HCT116 (cell line): Measurements from ENCODE around the gene PCDH1. TPM values are rescaled to one million over a fixed set of nuclear protein-coding genes. Genes with fewer than 3 reads are reported as not detected.
A peak's percentile ranks its signal among the peaks of the same experiment; 100 is the strongest.

Source experiments
- ATAC-seq: fragments of 200-7000 bp; cut with Tn5 transposase; 2 replicates; pipeline ENCODE4 v1.9.1; 2020; ENCODE audit warnings: mild to moderate bottlenecking, moderate library complexity
- BruUV-seq: library from RNA; stranded (reverse); fragments of 400-500 nt; replicated peaks from 2 replicates; lab custom pipeline; 2021; lab: Mats Ljungman, UMichigan
- CTCF ChIA-PET: fragments of 300-600 bp; sonication (Branson Sonifier 250); formaldehyde crosslinking; loops from one replicate; lab custom pipeline; 2021; ENCODE audit warnings: antibody characterized with exemption; lab: Charles Lee
- POLR2A ChIA-PET: fragments of 300-600, 350-600 bp; sonication (Branson Sonifier 250); formaldehyde crosslinking; loops from one replicate; lab custom pipeline; 2021; ENCODE audit warnings: antibody characterized with exemption; lab: Charles Lee
- RAD21 ChIA-PET, 2 experiments: fragments of 300-600 bp; sonication (Branson Sonifier 250); formaldehyde crosslinking; loops; one replicate each; lab custom pipeline; 2023; ENCODE audit warnings: low total read pairs in 2 of 2; ENCODE audit not compliant: uncharacterized antibody in 2 of 2, unreplicated experiment in 2 of 2, low non-redundant PET in 1 of 2; lab: Charles Lee
- DNase-seq: peaks from one replicate; pipeline ENCODE4 v3.0.0-alpha.2; 2010; ENCODE audit warnings: low read depth, low spot score
- H2AFZ ChIP-seq: fragments of 200-600 bp; shearing (Covaris generic), sonication (generic); 2 replicates; pipeline ENCODE4 v1.6.1; 2017; ENCODE audit warnings: low read depth, mixed run types, mixed read lengths, antibody characterized with exemption, low read length; ENCODE audit not compliant: poor library complexity, severe bottlenecking
- H3K27ac ChIP-seq: 2 replicates; pipeline ENCODE4 v1.5.1; 2012; ENCODE audit warnings: low read depth, low read length
- H3K27me3 ChIP-seq: fragments of 200-600 bp; sonication (generic); 2 replicates; pipeline ENCODE4 v1.6.1; 2016; ENCODE audit warnings: mixed run types, low read length, mixed read lengths; ENCODE audit not compliant: insufficient read depth
- H3K36me3 ChIP-seq, 2 experiments: fragments of 200-500 bp in 1 of 2; fragments of 200-600 bp in 1 of 2; sonication (Bioruptor generic) in 1 of 2; sonication (generic) in 1 of 2; 2 replicates each; pipeline versions ENCODE4 v1.5.1 to v1.6.1; 2014 to 2016; ENCODE audit warnings: low read length in 2 of 2, inconsistent platforms in 1 of 2, mixed read lengths in 1 of 2, mixed run types in 1 of 2; ENCODE audit not compliant: insufficient read depth in 2 of 2, control insufficient read depth in 1 of 2
- H3K4me1 ChIP-seq, 2 experiments: fragments of 200-600 bp in 1 of 2; sonication (generic) in 1 of 2; 2 replicates each; pipeline versions ENCODE4 v1.5.1 to v1.6.1; 2012 to 2017; ENCODE audit warnings: low read length in 2 of 2, inconsistent platforms in 1 of 2, mild to moderate bottlenecking in 1 of 2, mixed read lengths in 1 of 2, mixed run types in 1 of 2, moderate library complexity in 1 of 2; ENCODE audit not compliant: insufficient read depth in 2 of 2, control insufficient read depth in 1 of 2
- H3K4me2 ChIP-seq: fragments of 200-600 bp; sonication (generic); 2 replicates; pipeline ENCODE4 v1.6.1; 2017; ENCODE audit warnings: mixed run types, low read length, mixed read lengths
- H3K4me3 ChIP-seq, 2 experiments: fragments of 200-600 bp in 1 of 2; sonication (generic) in 1 of 2; replicated peaks in 1 of 2; 2 replicates each; pipeline ENCODE4 v1.5.1; 2011 to 2016; ENCODE audit warnings: low read length in 2 of 2, control low read depth in 1 of 2, low read depth in 1 of 2, mild to moderate bottlenecking in 1 of 2, mixed read lengths in 1 of 2, mixed run types in 1 of 2
- H3K79me2 ChIP-seq: fragments of 200-600 bp; sonication (generic); 2 replicates; pipeline ENCODE4 v1.6.1; 2017; ENCODE audit warnings: mild to moderate bottlenecking, mixed run types, low read length, moderate library complexity, mixed read lengths; ENCODE audit not compliant: insufficient read depth
- H3K9ac ChIP-seq: fragments of 200-600 bp; sonication (generic); 2 replicates; pipeline ENCODE4 v1.6.1; 2016; ENCODE audit warnings: low read length, mixed read lengths
- H3K9me2 ChIP-seq: fragments of 200-600 bp; sonication (generic), shearing (Covaris generic); 2 replicates; pipeline ENCODE4 v1.6.1; 2017; ENCODE audit warnings: mixed run types, mild to moderate bottlenecking, moderate library complexity; ENCODE audit not compliant: insufficient read depth
- H3K9me3 ChIP-seq, 2 experiments: fragments of 200-500 bp in 1 of 2; fragments of 200-600 bp in 1 of 2; sonication (Bioruptor generic) in 1 of 2; sonication (generic) in 1 of 2; 2 replicates each; pipeline ENCODE4 v1.6.1; 2014 to 2017; ENCODE audit warnings: low read length in 2 of 2, mixed read lengths in 2 of 2, inconsistent platforms in 1 of 2, low read depth in 1 of 2, mild to moderate bottlenecking in 1 of 2, mixed run types in 1 of 2, moderate library complexity in 1 of 2; ENCODE audit not compliant: control insufficient read depth in 1 of 2, insufficient read depth in 1 of 2
- H4K20me1 ChIP-seq: fragments of 200-600 bp; sonication (generic), shearing (Covaris generic); 2 replicates; pipeline ENCODE4 v1.6.1; 2017; ENCODE audit warnings: mixed run types, mild to moderate bottlenecking, moderate library complexity; ENCODE audit not compliant: insufficient read depth
- CTCF ChIP-seq, 3 experiments: fragments of 200-600 bp in 1 of 3; sonication (generic) in 1 of 3; IDR thresholded peaks in 2 of 3; conservative IDR thresholded peaks in 1 of 3; 2 replicates each; pipeline ENCODE4 v1.5.1; 2012 to 2017; ENCODE audit warnings: low read depth in 2 of 3, low read length in 2 of 3, antibody characterized with exemption in 1 of 3, borderline replicate concordance in 1 of 3, control low read depth in 1 of 3, mild to moderate bottlenecking in 1 of 3, mixed read lengths in 1 of 3, mixed run types in 1 of 3, moderate library complexity in 1 of 3; ENCODE audit not compliant: insufficient read depth in 1 of 3
- EGR1 ChIP-seq: IDR thresholded peaks from 2 replicates; pipeline ENCODE4 v1.6.1; 2012; ENCODE audit warnings: low read depth
- MAX ChIP-seq: IDR thresholded peaks from 2 replicates; pipeline ENCODE4 v1.6.1; 2012
- POLR2A ChIP-seq: IDR thresholded peaks from 2 replicates; pipeline ENCODE4 v1.7.0; 2011; ENCODE audit warnings: borderline replicate concordance; ENCODE audit not compliant: insufficient read depth, insufficient read length; ENCODE audit errors: extremely low read depth
- RAD21 ChIP-seq: IDR thresholded peaks from 2 replicates; pipeline ENCODE4 v1.6.1; 2012; ENCODE audit warnings: low read depth, mild to moderate bottlenecking
- TCF7L2 ChIP-seq: IDR thresholded peaks from 2 replicates; pipeline ENCODE4 v1.7.0; 2011; ENCODE audit warnings: borderline replicate concordance, inconsistent platforms; ENCODE audit not compliant: insufficient read depth, insufficient read length; ENCODE audit errors: extremely low read depth
- ZBTB33 ChIP-seq: IDR thresholded peaks from 2 replicates; pipeline ENCODE4 v1.6.1; 2011; ENCODE audit warnings: mild to moderate bottlenecking, low read length, moderate library complexity; ENCODE audit not compliant: insufficient replicate concordance; ENCODE audit errors: extremely low read depth
- ZFX ChIP-seq: fragments of 450-650 bp; IDR thresholded peaks from 2 replicates; pipeline ENCODE4 v1.6.1; 2017
- ZNF274 ChIP-seq: fragments of 200-500 bp; sonication (Bioruptor generic); IDR thresholded peaks from 2 replicates; pipeline ENCODE4 v1.6.1; 2014; ENCODE audit warnings: mild to moderate bottlenecking, low read depth, low read length, inconsistent platforms
- intact Hi-C: fragments of 100-400 bp; cut with micrococcal nuclease; formaldehyde crosslinking; loops from 2 replicates; pipeline ENCODE4 v1.10.0; 2022
- total RNA-seq: library from RNA; stranded (reverse); gene quantifications from one replicate; pipeline ENCODE4 v1.2.1, GENCODE V29; 2021; ENCODE audit not compliant: unreplicated experiment

Gene PCDH1
- total RNA-seq, 1 experiment from 2014 or later, result 24.2 TPM

GRCh38 chr5:141822144-141822543, 56.1 kb downstream of the PCDH1 start:
- POLR2A ChIA-PET, result interaction anchor here (0.9 to 1.5 kb wide), 2 partner anchors 10 to 56 kb away, joined by 3 to 6 read pairs; partner anchors contain the start of gene PCDH1
- Histone ChIP-seq H3K9ac (no peak overlapping the region), H3K4me3 (no peak overlapping the region), H3K27me3 (no peaks in the 10 kb centered on the region), H3K9me2 (no peaks in the 10 kb centered on the region), H3K27ac (no peak overlapping the region), H2AFZ (no peak overlapping the region)
- TF ChIP-seq TCF7L2 (no peak), POLR2A (no peak), EGR1 (no peak), RAD21 (no peak), MAX (no peak), ZBTB33 (no peak), ZNF274 (no peak), ZFX (no peak), CTCF (IDR thresholded peaks at IDR 0.05 in 2 of 3, conservative IDR thresholded peaks at IDR 0.05 in 1 of 3; ENCODE audit: borderline replicate concordance in 1 of 3, insufficient read depth in 1 of 3, low read depth in 2 of 3, low read length in 2 of 3) (no peak)
- TF ChIP-seq, all 23 proteins: peak for 0
- CTCF ChIA-PET, result interaction anchor here (1.0 to 1.6 kb wide), 5 partner anchors 10 to 139 kb away, joined by 3 to 8 read pairs (median 6); partner anchors contain the start of gene PCDH1
- no peaks in the 10 kb centered on the region for H3K36me3 ChIP-seq
- no peak for DNase-seq
- H3K4me1 ChIP-seq, result peaks cover 0 to 7% of the 10 kb centered on the region in 2 experiments; a peak in 2 of 4 replicates
- RAD21 ChIA-PET, result no interaction called here
- no peak overlapping the region for H3K4me2 ChIP-seq
- H3K79me2 ChIP-seq, result no peaks in the 10 kb centered on the region
- peak; percentile 53 for ATAC-seq
- H3K9me3 ChIP-seq, result no peaks in the 10 kb centered on the region
- no peaks in the 10 kb centered on the region for H4K20me1 ChIP-seq
- intact Hi-C loops, result no loop called here
- BruUV-seq, result no TSS peak
